Hepatocyte (in vitro differentiated cells): Measurements from ENCODE around the gene EXOC6B. TPM values are rescaled to one million over a fixed set of nuclear protein-coding genes. Genes with fewer than 3 reads are reported as not detected.
A peak's percentile ranks its signal among the peaks of the same experiment; 100 is the strongest.

Experiments
- DNase-seq: peaks from one replicate; pipeline ENCODE4 v3.0.0-alpha.2; 2016; ENCODE audit warnings: low spot score
- H2AFZ ChIP-seq: fragments of 200-600 bp; sonication (generic); 2 replicates; pipeline ENCODE4 v1.6.0; 2016; ENCODE audit warnings: antibody characterized with exemption, mild to moderate bottlenecking
- H3K27ac ChIP-seq: fragments of 200-600 bp; sonication (generic); 2 replicates; pipeline ENCODE4 v1.5.1; 2016; ENCODE audit warnings: mild to moderate bottlenecking
- H3K27me3 ChIP-seq: fragments of 200-600 bp; sonication (generic); 2 replicates; pipeline ENCODE4 v1.6.1; 2016
- H3K36me3 ChIP-seq: fragments of 200-600 bp; sonication (generic); replicated peaks from 2 replicates; pipeline ENCODE4 v1.5.1; 2016; ENCODE audit warnings: low read depth; ENCODE audit not compliant: insufficient read depth
- H3K4me1 ChIP-seq: fragments of 200-600 bp; sonication (generic); 2 replicates; pipeline ENCODE4 v1.5.1; 2016; ENCODE audit warnings: mild to moderate bottlenecking, moderate library complexity; ENCODE audit not compliant: insufficient read depth
- H3K4me2 ChIP-seq: fragments of 200-600 bp; sonication (generic); 2 replicates; pipeline ENCODE4 v1.6.0; 2016
- H3K4me3 ChIP-seq: fragments of 200-600 bp; sonication (generic); 2 replicates; pipeline ENCODE4 v1.5.1; 2016; ENCODE audit warnings: mild to moderate bottlenecking
- H3K79me2 ChIP-seq: fragments of 200-600 bp; sonication (generic); 2 replicates; pipeline ENCODE4 v1.6.0; 2017; ENCODE audit warnings: mild to moderate bottlenecking
- H3K9me2 ChIP-seq: fragments of 200-600 bp; sonication (generic); replicated peaks from 2 replicates; pipeline ENCODE4 v1.6.0; 2017; ENCODE audit warnings: mild to moderate bottlenecking; ENCODE audit not compliant: insufficient read depth
- H3K9me3 ChIP-seq: fragments of 200-600 bp; sonication (generic); 2 replicates; pipeline ENCODE4 v1.5.1; 2016; ENCODE audit warnings: low read depth, mild to moderate bottlenecking
- H4K20me1 ChIP-seq: fragments of 200-600 bp; sonication (generic); 2 replicates; pipeline ENCODE4 v1.6.0; 2016; ENCODE audit warnings: mild to moderate bottlenecking; ENCODE audit not compliant: insufficient read depth, poor library complexity, severe bottlenecking
- CTCF ChIP-seq: fragments of 200-600 bp; sonication (generic); IDR thresholded peaks from 2 replicates; pipeline ENCODE4 v1.5.1; 2016; ENCODE audit warnings: antibody characterized with exemption, mild to moderate bottlenecking; ENCODE audit not compliant: poor library complexity
- EZH2 ChIP-seq: fragments of 200-600 bp; sonication (generic); IDR thresholded peaks from 2 replicates; pipeline ENCODE4 v1.6.1; 2016; ENCODE audit warnings: antibody characterized with exemption, mild to moderate bottlenecking, borderline replicate concordance
- EZH2phosphoT487 ChIP-seq: fragments of 200-600 bp; sonication (generic); IDR thresholded peaks from one replicate; pipeline ENCODE4 v1.6.1; 2018; ENCODE audit warnings: antibody characterized with exemption, mild to moderate bottlenecking, low read depth, moderate library complexity; ENCODE audit not compliant: unreplicated experiment, severe bottlenecking
- WGBS: methylation state at CpG from one replicate; pipeline ENCODE4 v1.1.6; 2016; ENCODE audit warnings: low lambda C conversion rate; ENCODE audit errors: missing lambda C conversion rate; 5-methylcytosine and 5-hydroxymethylcytosine counted together
- polyA plus RNA-seq: library from polyadenylated mRNA; unstranded; fragments of >200 nt; fragmentation: Nextera tagmentation; extraction: Ambion mirVana; gene quantifications from 2 replicates; pipeline ENCODE4 v1.2.1, GENCODE V29; 2016
- total RNA-seq: library from RNA; depleted of rRNA; stranded (reverse); fragments of >200 nt; gene quantifications from 2 replicates; pipeline ENCODE4 v1.2.3, GENCODE V29; 2014

EXOC6B gene
- total and polyA plus RNA-seq, 2 experiments from 2014 or later, result 11.8 to 36.2 TPM

DNA sequence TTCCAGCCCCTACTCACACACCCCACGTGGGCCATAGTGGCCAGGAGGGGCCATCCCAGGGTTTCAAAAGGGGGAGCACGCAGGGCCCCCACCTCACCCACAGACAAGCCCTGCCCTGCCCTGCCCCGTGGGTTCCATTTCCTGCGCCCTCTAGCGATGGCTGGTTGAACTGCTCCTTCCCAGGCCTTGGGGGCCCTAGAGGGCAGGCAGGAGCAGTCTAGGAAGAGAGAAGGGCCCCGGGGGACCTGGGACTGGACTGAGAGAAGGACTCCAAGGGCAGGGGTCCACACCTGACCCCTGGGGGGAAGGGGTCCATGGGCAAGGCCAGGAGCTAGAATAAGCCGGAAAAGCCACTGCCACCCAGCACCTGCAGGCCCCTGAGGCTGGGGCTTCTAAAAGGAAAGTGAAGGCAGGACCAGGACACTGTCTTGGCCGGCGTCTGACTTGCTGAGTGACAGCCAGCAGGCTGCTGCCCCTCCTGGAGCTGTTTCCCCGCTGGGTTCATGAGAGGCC is 688.3 kb downstream of the EXOC6B start:
- no peak overlapping the region for H3K4me3 ChIP-seq
- H3K4me2 ChIP-seq, result no peak overlapping the region
- WGBS, result 25% methylated on average over 10 of the region's 10 CpGs
- no peak overlapping the region for H3K27ac ChIP-seq
- H3K27me3 ChIP-seq, result peaks cover 6% of the 10 kb centered on the region
- no peaks in the 10 kb centered on the region for H3K79me2 ChIP-seq
- peak; percentile 66 for DNase-seq
- H4K20me1 ChIP-seq, result no peaks in the 10 kb centered on the region
- peaks cover under 1% of the 10 kb centered on the region for H3K4me1 ChIP-seq
- no peaks in the 10 kb centered on the region for H3K9me2 ChIP-seq
- no peak overlapping the region for H2AFZ ChIP-seq
- no peaks in the 10 kb centered on the region for H3K36me3 ChIP-seq
- TF ChIP-seq EZH2 (no peak), EZH2phosphoT487 (no peak), CTCF (peak; percentile 86)
- no peaks in the 10 kb centered on the region for H3K9me3 ChIP-seq

DNA sequence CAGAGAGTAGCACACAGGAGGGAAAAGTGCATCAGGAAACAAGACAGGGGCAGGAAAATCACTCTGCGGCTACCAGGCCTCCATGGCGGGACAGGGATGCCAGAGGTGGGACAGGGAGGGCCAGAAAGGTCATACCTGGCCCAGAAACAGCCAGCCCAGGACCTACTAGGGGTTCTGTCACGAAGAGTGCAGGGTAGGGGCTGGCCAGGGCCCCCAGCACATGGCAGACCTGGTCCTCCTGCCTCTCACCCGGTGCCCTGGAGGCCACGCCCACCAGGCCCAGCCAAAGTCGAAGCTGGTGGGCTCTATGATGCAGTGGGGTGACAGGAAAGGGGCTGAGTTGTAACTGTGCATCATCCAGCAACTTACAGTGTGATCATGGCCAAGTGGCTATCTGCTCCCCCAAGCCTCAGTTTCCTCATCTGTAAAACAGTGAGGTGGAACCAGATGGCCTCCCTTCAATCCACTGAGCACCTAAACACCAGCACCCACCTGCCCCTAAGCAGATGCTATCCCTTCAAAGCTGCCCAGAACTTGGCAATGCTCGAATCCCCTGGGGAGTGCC is 688.8 kb downstream of the EXOC6B start:
- no peak for DNase-seq
- 70% methylated on average over 7 of the region's 7 CpGs for WGBS

GRCh38 chr2:72136331-72136730 is 689.5 kb downstream of the EXOC6B start:
- no peaks in the 10 kb centered on the region for H3K9me3 ChIP-seq
- no peak overlapping the region for H2AFZ ChIP-seq
- no peak overlapping the region for H3K4me2 ChIP-seq
- H3K4me3 ChIP-seq, result no peak overlapping the region
- H4K20me1 ChIP-seq, result no peaks in the 10 kb centered on the region
- 87% methylated on average over 10 of the region's 10 CpGs for WGBS
- no peaks in the 10 kb centered on the region for H3K79me2 ChIP-seq
- no peaks in the 10 kb centered on the region for H3K4me1 ChIP-seq
- H3K27ac ChIP-seq, result no peak overlapping the region
- H3K9me2 ChIP-seq, result no peaks in the 10 kb centered on the region
- no peaks in the 10 kb centered on the region for H3K27me3 ChIP-seq
- no peak for TF ChIP-seq CTCF
- no peak for TF ChIP-seq EZH2phosphoT487
- TF ChIP-seq EZH2, result no peak
- no peaks in the 10 kb centered on the region for H3K36me3 ChIP-seq
- no peak for DNase-seq

More for the DNA sequence above, 688.8 kb downstream of the EXOC6B start:
- Histone ChIP-seq H3K27ac (no peak overlapping the region), H3K4me3 (no peak overlapping the region), H2AFZ (no peak overlapping the region), H3K27me3 (peaks cover under 1% of the 10 kb centered on the region), H4K20me1 (no peaks in the 10 kb centered on the region), H3K4me2 (no peak overlapping the region), H3K36me3 (no peaks in the 10 kb centered on the region), H3K79me2 (no peaks in the 10 kb centered on the region), H3K4me1 (no peaks in the 10 kb centered on the region), H3K9me3 (no peaks in the 10 kb centered on the region), H3K9me2 (no peaks in the 10 kb centered on the region)
- no peak for TF ChIP-seq EZH2phosphoT487
- TF ChIP-seq CTCF, result no peak

GRCh38 chr2:72135921-72136320 is 689.9 kb downstream of the EXOC6B start:
- peaks cover under 1% of the 10 kb centered on the region for H3K4me1 ChIP-seq
- TF ChIP-seq EZH2 (no peak), CTCF (no peak), EZH2phosphoT487 (no peak)
- no peaks in the 10 kb centered on the region for H3K27me3 ChIP-seq
- H3K36me3 ChIP-seq, result no peaks in the 10 kb centered on the region
- 92% methylated on average over 6 of the region's 8 CpGs for WGBS
- no peaks in the 10 kb centered on the region for H4K20me1 ChIP-seq
- H3K4me3 ChIP-seq, result no peak overlapping the region
- H3K27ac ChIP-seq, result no peak overlapping the region
- H3K9me3 ChIP-seq, result no peaks in the 10 kb centered on the region
- H2AFZ ChIP-seq, result no peak overlapping the region
- no peaks in the 10 kb centered on the region for H3K79me2 ChIP-seq
- H3K4me2 ChIP-seq, result no peak overlapping the region
- no peaks in the 10 kb centered on the region for H3K9me2 ChIP-seq
- no peak for DNase-seq
